Epithelial cell of proximal tubule (primary cell): ENCODE data around the gene PPFIA1. TPM values are rescaled to one million over a fixed set of nuclear protein-coding genes. Genes with fewer than 3 reads are reported as not detected.

Experiments
- DNase-seq: peaks from one replicate; pipeline ENCODE4 v3.0.0-alpha.2; 2011; ENCODE audit warnings: low read depth
- H3K4me3 ChIP-seq: 2 replicates; pipeline ENCODE4 v1.5.1; 2011; ENCODE audit warnings: low read depth, mild to moderate bottlenecking, low read length
- CTCF ChIP-seq: conservative IDR thresholded peaks from 2 replicates; pipeline ENCODE4 v1.5.1; 2012; ENCODE audit warnings: low read depth, mild to moderate bottlenecking, low read length
- total RNA-seq: library from RNA; depleted of rRNA; stranded (reverse); fragments of >200 nt; gene quantifications from 2 replicates; pipeline ENCODE4 v1.2.3, GENCODE V29; 2015

The PPFIA1 gene
- total RNA-seq, 1 donor from 2014 or later = 18.0 TPM

GRCh38 chr11:70433526-70433925, 163.0 kb downstream of the PPFIA1 start:
- no peak overlapping the region for H3K4me3 ChIP-seq
- no peak for DNase-seq
- no peak for TF ChIP-seq CTCF

Other genes with a start within 250 kb of the PPFIA1 start
- 0.07 and 1.2 TPM in 2 replicates for gene ANO1, start 192.4 kb upstream of the PPFIA1 start, total RNA-seq
- 39.0 and 39.7 TPM in 2 replicates for gene FADD, start 67.4 kb upstream of the PPFIA1 start, total RNA-seq
- gene CTTN, start 127.8 kb downstream of the PPFIA1 start, total RNA-seq = 192 and 254 TPM in 2 replicates